Stimulated activated CD8-positive, alpha-beta memory T cell treated with anti-CD3 and anti-CD28 coated beads, Interleukin-4, amount 100 ng/mL, for 48 hours (primary cell): ENCODE data around the gene CNOT6.

Experiments used
- DNase-seq: peaks from one replicate; pipeline ENCODE4 v3.0.0-alpha.2; 2020

CNOT6 gene

GRCh38 chr5:180603076-180603594, 109.0 kb downstream of the CNOT6 start:
- DNase-seq, result no peak

DNA sequence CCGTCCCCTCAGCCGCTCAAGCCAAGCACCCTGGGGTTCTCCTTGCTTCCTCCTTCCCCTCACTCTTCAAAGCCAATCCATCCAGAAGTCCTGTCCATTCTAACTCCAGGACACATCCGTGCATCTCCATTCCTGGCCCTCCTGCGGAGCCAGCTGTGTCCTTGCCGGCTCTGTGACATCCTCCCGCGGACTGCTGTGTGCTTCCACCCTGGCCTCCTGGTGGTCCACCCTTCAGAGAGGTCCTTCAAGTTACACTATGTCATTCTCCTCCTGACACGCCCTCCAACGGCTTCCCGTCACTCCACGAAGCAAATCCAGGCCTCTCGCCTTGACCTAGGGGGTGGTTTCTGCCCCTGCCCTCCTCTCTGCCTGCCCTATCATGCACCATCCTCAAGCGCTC, 110.1 kb downstream of the CNOT6 start:
- DNase-seq, result no peak

DNA sequence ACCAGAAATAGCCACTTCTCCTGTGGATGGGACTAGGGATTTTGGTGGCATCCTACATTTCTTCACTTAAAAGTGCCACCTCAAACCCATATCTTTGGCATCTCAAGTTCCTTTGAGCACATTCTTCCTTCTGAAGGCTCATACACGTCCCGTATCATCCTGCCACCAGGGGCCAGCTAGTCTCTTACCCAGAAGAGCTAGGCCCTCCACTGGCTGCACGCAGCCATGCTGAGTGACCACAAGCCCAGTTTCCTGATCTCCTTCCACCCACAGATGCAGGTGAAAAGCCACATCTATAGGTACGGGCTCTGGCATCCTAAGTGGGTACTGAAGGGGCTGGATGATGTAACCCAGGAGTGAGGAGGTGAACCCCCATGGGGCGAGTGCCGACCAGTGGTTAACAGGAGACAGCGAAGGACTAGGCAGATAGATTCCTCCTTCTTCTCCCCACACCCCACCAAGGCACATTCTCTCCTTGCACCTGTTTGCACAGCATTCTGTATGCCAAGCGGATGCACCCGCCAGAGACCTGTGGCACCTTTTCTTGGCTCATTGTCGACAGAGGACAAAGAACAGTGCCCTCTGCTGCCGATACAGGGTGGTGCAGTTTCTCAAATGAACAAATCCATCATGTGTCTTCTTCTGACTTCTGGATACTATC, 111.5 kb downstream of the CNOT6 start:
- DNase-seq, result peak; percentile 87

DNA sequence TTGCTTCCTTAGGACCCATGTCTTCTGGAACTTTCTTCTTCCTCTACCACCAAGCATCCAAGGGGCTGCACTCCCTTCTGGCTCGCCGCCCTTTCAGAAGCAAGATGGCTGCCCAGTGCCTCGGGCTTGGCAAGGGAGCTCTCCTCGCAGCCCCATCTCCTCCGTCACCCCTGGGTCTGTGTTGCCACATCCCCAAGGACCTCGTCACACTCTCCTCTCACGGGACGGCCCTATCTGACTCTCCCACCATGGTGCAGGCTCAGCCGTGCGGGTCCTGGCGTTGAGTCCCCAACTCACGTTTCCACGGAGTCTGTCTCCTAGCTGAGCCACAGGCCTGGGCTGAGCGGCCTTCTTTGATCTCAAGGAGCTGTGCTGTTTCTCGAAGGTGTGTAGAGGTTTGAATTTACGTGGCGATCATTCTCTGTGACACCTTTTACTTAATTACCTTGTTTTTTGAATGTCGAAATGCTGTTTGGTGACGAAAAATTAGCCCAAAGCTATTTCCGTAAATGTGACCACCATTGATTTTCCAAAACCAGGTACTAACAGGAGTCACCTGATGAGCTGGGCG, 112.1 kb downstream of the CNOT6 start:
- no peak for DNase-seq

GRCh38 chr5:180607861-180608571, 113.8 kb downstream of the CNOT6 start:
- DNase-seq, result no peak

GRCh38 chr5:180608572-180609310, 114.6 kb downstream of the CNOT6 start:
- no peak for DNase-seq

GRCh38 chr5:180609386-180609785, 115.2 kb downstream of the CNOT6 start:
- DNase-seq, result no peak

- DNase-seq, result no peak
Observed at GRCh38 chr5:180609817-180610550, 115.8 kb downstream of the CNOT6 start.

DNA sequence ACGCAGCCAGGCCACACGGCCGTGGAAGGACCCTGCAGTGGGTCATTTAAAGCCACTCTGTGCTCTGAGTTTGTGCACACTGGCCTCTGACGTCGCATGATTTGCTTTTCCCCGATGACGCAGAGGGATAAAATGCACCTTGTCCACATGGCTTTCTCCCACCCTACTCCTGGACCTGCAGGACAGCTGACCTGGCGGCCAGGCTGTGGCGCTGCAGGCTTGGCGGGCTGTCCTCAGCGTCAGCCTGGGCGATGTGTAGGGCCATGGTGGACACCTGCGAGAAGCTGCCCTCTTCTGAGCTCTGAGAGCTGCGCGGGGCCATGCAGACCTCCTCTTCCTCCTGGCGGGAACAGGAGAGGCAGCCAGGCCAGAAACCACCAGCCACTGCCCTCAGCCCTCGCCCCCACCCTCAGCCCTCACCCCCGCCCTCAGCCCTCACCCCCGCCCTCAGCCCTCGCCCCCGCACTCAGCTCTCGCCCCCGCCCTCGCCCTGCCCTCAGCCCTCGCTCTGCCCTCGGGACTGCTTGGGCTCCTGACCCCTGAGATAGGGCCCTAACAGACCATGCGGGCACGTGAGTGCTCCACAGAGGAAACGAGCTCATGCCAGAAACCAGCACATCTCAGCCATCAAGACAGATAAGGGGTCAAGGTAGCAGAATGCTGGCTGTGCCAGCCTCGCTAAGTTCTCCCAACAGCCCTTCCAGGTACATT, 117.1 kb downstream of the CNOT6 start:
- DNase-seq, result no peak

DNA sequence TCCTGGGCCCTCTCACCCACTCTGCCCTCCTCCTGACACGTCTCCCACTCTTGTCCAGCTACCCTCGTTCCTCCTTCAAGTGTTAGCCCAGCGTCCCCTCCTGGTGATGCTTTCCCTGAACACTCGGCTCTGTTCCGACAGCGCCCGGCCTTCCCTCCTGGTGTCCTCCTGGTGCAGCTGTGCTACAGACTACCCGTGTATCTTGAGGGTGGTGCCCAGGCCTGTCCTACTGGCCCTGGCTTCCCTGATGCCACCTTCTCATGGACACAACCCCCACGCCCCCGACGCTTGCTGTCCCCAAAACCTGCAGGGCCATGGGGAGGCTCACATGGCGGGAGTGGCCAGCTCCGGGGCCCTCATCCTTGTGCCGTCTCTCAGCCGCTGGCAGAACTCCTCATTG, 118.5 kb downstream of the CNOT6 start:
- DNase-seq, result no peak

- no peak for DNase-seq
Observed at GRCh38 chr5:180613188-180613813, 119.1 kb downstream of the CNOT6 start.

GRCh38 chr5:180613814-180614188, 119.6 kb downstream of the CNOT6 start:
- DNase-seq, result no peak

DNA sequence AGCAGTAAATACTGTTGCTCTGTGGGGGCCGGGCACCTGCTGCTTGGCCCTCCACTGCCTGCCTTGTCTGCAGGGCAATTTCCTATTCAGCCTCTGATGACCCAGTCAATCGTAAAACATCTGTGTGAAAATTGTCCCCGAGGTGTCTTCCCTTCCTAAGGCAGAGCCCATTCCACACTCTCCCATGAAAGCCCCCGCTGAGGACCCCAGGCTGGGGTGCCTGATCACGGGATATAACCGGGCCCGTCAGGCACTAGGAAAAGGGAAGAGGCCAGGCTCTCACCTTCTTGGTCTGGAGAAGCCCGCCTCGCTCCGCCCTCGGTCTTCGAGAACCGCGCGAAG, 124.3 kb downstream of the CNOT6 start:
- DNase-seq, result no peak

DNA sequence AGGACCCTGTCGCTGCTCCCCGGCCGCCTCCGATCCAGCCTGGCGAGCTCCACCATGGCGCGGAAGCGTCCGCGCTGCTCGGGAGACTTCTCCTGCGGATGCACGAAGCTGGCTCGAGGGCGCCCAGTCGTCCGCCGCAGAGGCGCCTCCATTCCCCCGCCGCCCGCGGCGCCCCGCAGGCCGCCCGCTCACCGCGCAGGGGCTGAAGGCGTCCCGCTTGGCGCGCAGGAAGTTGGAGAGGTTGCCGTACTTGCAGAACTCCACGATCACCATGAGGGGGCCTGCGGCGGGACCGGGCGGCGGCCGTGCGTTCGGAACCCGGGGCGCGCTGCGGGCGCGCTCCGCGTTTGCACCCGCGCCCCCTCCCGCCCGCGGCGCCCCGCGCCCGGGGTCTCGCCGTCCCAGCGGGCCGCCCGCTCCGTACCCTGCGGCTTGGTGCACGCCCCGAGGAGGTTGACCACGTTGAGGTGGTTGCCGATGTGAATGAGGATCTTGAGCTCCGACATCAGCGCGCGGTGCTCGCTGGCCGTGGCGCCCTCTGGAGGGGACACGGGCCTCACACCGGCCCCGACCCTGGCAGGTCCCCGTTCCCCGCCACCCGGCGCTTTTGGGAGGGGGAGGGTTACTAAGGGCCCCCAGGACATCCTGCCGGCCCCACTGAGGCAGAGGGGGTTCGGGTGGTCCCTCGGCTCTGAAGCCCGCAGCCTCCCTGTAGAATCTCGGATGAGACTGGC, 124.8 kb downstream of the CNOT6 start:
- peak; percentile 57 for DNase-seq

GRCh38 chr5:180619563-180619915, 125.4 kb downstream of the CNOT6 start:
- no peak for DNase-seq

- DNase-seq, result no peak
Observed at GRCh38 chr5:180620014-180620413, 125.8 kb downstream of the CNOT6 start.

DNA sequence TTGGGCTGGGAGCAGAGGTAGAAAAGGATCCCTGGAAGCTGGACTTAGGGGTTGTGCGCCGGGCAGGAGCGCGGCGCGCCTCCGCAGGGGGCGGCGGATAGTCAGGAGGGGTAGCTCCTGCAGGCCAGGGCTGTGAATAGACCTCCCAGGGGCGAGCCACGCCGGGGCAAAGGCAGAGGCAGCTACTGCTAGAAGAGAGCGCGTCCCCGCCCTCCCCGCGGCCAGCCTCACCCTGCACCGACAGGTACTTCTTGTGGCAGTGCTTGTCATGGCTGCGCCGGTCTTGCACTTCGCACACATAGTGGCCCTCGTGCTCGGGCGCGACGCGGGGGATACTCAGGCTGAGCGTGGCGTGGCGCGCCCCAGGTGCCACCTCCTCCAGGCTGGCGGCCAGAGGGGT, 127.1 kb downstream of the CNOT6 start:
- no peak for DNase-seq

DNA sequence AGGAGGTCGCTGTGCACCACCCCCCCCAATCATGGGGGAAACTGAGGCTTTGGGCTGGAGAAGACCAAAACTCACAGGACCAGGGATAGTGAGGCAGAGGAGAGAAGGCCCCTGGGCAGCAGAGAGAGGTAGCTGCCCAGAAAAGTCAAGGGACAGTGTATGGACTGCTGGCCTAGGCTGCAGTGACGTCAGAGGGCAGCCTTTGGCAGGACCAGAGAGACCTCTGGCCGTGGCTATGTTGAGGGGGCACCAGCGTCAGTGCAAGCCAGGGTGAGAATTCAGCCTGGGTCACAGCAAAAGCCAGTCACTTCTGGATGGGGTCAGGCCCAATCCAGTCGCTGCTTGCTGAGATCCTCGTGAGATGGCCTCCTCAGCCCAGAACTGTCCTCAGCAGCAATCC, 128.7 kb downstream of the CNOT6 start:
- no peak for DNase-seq

- DNase-seq, result no peak
Observed at GRCh38 chr5:180623411-180623834, 129.2 kb downstream of the CNOT6 start.

- DNase-seq, result no peak
Observed at GRCh38 chr5:180623844-180624243, 129.7 kb downstream of the CNOT6 start.

DNA sequence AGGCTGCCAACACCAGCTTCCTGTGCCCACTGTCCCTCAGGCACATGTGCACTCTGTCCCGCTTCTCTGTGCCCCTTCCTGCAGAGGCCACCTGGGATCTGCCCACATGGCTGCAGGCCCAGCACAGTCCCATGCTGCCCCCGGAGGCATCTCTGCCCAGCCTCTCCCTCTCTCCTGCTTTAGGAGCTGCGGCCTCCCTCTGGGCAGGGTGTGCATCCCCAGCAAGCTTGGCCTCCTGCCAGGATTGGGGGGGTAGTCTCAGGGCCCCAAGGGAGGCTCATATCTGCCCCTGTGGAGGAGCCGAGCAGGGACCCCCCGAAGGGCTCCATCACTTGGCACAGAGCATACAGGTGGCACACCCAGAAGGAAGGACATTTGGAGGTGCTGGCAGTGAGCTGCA, 130.4 kb downstream of the CNOT6 start:
- no peak for DNase-seq
